A375 (cell line): ENCODE results near the gene CMTM4. TPM values are rescaled to one million over a fixed set of nuclear protein-coding genes. Genes with fewer than 3 reads are reported as not detected.

Experiments used
- small RNA-seq: library from RNA; depleted of rRNA; stranded (forward); fragments of <200 nt; gene quantifications from one replicate; pipeline ENCODE3, GENCODE V24; 2014
- total RNA-seq: library from RNA; depleted of rRNA; stranded (reverse); fragments of >200 nt; shearing (Covaris generic); gene quantifications from 2 replicates; pipeline ENCODE4 v1.2.3, GENCODE V29; 2014; rRNA removed

The CMTM4 gene
- 14.4 and 19.1 TPM in 2 replicates for total RNA-seq

GRCh38 chr16:66696669-66697630 lies at the start of gene CMTM4:
TSS of gene CMTM4 (minus strand) at chr16:66696743. CDS start at chr16:66696525, 218 bp downstream.

DNA sequence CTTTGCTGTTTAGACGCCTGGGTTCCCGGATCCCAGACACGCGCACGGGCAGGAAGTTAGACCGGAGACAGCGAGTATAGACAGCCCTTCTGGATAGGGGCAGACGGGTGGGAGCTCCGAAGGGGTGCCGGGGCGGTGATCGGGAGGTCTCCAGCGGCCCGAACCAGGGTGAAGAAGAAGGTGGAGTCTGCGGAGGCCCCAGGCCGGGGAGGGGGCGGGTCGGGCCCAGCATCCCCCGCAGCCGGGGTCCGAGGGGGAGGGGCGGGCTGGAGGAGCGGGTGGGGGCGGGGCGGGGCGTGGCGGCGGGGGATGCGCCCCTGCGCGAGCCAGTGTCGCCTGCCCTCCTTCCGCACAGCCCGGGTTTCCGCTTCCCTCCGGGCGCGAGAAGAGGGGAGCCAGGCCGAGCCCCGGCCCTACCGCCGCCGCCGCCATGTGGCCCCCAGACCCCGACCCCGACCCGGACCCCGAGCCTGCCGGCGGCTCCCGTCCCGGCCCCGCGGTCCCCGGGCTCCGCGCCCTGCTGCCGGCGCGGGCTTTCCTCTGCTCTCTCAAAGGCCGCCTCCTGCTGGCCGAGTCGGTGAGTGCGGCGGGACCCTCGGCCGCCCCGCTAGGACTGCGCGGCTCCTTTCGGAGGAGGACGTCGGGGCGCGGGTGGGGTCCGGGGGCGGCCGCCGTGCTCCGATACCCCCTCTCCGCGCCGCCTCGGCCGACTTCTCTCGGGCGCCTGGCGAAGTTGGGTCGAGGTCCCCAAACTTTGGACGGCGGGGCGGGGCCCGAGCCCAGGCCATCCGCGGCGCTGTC lies 92.0 kb downstream of the CMTM4 start, which contains the start of gene CMTM3:
TSS of gene CMTM3 (plus strand) at position 329 of the 801 bp plus-strand sequence. CDS start at position 431, 102 bp downstream.

DNA sequence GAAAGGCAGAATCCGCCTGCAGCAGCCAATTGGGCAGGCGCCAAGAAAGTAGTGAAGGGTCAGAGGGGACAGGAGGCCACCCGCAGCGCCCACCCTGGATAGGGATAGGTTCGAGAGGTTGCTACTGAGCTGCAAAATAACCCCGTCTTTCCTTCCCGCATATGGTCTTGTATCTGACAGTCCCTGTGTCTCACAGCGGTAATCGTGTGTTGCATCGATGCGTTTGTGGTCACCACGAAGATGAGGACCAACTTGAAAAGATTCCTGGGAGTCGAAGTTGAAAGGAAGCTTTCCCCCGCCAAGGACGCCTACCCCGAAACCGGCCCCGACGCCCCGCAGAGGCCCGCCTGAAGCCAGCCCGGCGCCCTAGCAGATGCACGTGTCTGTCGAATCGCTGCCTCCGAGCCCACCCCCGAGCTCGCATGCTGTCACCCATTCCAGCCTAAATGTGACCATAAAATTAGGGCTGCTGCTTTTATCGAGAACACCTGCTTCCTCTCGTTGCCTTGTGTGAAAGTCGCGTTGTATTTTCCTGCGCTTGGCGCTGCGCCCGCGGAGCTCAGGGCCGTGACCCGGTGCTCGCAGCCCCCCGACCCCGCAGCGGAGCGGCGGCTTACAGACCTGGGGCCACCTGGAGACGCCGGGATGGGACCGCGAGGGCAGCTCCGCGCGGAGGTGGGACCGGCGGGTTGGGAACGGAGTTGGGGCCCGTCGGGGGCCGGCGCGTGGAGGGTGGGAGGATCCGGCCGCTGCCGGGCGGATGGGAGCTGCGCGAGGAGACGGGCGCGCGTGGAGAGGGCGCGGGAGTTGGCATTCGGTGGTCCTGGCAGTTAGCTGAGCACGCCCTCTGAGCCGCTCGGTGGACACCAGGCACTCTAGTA lies 117.7 kb downstream of the CMTM4 start, which contains the start of gene CMTM2:
TSS of gene CMTM2 (plus strand) at position 813 of the 881 bp plus-strand sequence. CDS start 145 bp downstream, outside the sequence.

DNA sequence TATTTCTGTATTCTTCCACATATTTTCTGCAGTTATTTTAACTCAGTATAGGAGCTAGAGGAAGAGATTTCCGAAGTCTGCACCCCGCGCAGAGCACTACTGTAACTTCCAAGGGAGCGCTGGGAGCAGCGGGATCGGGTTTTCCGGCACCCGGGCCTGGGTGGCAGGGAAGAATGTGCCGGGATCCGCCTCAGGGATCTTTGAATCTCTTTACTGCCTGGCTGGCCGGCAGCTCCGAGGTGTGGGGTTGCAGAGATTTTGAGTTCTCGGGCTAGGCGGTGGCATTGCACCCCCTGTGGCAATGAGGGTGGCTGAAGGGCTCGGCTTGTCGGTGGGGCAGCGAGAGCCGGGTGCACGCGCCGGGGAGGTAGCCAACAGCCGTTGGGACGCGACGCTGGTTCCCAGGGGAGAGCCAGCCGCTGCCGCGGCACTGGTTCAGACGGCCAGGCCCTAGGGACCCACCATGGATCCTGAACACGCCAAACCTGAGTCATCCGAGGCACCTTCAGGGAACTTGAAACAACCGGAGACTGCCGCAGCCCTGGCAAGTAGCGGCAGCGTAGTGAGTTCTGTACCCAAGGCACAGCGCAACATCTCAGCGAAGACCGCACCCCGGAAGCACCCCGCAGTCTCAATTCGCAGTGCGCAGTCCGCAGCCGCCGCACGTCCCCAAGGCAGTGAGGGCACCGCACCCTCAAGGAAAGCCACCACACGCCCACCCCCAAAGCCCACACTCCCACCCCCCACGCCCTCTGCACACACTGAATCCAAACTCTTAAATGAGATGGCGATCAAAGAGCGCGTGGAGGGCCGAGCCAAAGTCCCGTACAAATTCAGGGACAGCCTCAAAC lies 130.3 kb downstream of the CMTM4 start, which contains the start of gene CMTM1:
TSS of gene CMTM1 (plus strand) at position 389 of the 851 bp plus-strand sequence. CDS start at position 464, 75 bp downstream.

Small RNA genes within 50 kb of the gene (small RNA-seq; reads per million reads assigned to genes)
- not detected for gene CKLF-CMTM1

Other genes starting within 250 kb of the CMTM4 start
- gene TK2, start 146.6 kb downstream of the CMTM4 start, total RNA-seq, result 18.2 and 23.7 TPM in 2 replicates
- gene CKLF, start 144.2 kb downstream of the CMTM4 start, total RNA-seq, result 97.6 and 120 TPM in 2 replicates
- 1.1 and 1.4 TPM in 2 replicates for gene CMTM1, start 130.3 kb downstream of the CMTM4 start, total RNA-seq
- not detected in 2 replicates for gene CMTM2, start 117.3 kb downstream of the CMTM4 start, total RNA-seq
- 17.1 and 19.3 TPM in 2 replicates for gene CMTM3, start 92.0 kb downstream of the CMTM4 start, total RNA-seq
- gene DYNC1LI2, start 54.9 kb upstream of the CMTM4 start, total RNA-seq, result 98.4 and 109 TPM in 2 replicates
- gene TERB1, start 104.8 kb upstream of the CMTM4 start, total RNA-seq, result not detected in 2 replicates
- 82.9 and 106 TPM in 2 replicates for gene NAE1, start 134.2 kb upstream of the CMTM4 start, total RNA-seq
- not detected in 2 replicates for gene CA7, start 147.7 kb upstream of the CMTM4 start, total RNA-seq
- 5.7 and 6.2 TPM in 2 replicates for gene PDP2, start 183.8 kb upstream of the CMTM4 start, total RNA-seq
- gene CDH16, start 222.1 kb upstream of the CMTM4 start, total RNA-seq, result not detected in 2 replicates
- gene RRAD, start 228.8 kb upstream of the CMTM4 start, total RNA-seq, result 0.11 and 0.68 TPM in 2 replicates
- 255 and 274 TPM in 2 replicates for gene CIAO2B, start 237.7 kb upstream of the CMTM4 start, total RNA-seq
- gene CES2, start 238.8 kb upstream of the CMTM4 start, total RNA-seq, result 31.8 and 39.1 TPM in 2 replicates